K562 (cell line): ENCODE results near the gene TTC23L. TPM values are rescaled to one million over a fixed set of nuclear protein-coding genes. Genes with fewer than 3 reads are reported as not detected.

Source experiments
- E2F3 ChIP-seq: fragments of 250-450 bp; sonication (Bioruptor Pico); IDR thresholded peaks from 2 replicates; pipeline ENCODE4 v1.4.0; 2020; ENCODE audit warnings: mild to moderate bottlenecking
- GTF3C2 ChIP-seq: IDR thresholded peaks from 3 replicates; pipeline ENCODE4 v1.6.1; 2011; ENCODE audit warnings: borderline replicate concordance, mild to moderate bottlenecking, moderate library complexity; ENCODE audit not compliant: insufficient read length; ENCODE audit errors: extremely low read depth
- HSF4 ChIP-seq: fragments of 250-450 bp; sonication (Bioruptor Pico); IDR thresholded peaks from 2 replicates; pipeline ENCODE4 v2.1.2; 2022; ENCODE audit warnings: mild to moderate bottlenecking, moderate library complexity, borderline replicate concordance
- ILK ChIP-seq: fragments of 450-650 bp; IDR thresholded peaks from 2 replicates; pipeline ENCODE4 v1.6.1; 2016; ENCODE audit warnings: missing genetic modification characterization, low read depth, mild to moderate bottlenecking, missing compliant biosample characterization, moderate library complexity, borderline replicate concordance
- KAT2B ChIP-seq: IDR thresholded peaks from one replicate; pipeline ENCODE4 v1.6.1; 2012; ENCODE audit warnings: low read depth, mild to moderate bottlenecking, control low read depth, inconsistent platforms, low read length, moderate library complexity
- KLF6 ChIP-seq: fragments of 250-450 bp; sonication (Bioruptor Pico); IDR thresholded peaks from 2 replicates; pipeline ENCODE4 v1.4.0; 2020; ENCODE audit warnings: mild to moderate bottlenecking, moderate library complexity, borderline replicate concordance
- MEF2D ChIP-seq: conservative IDR thresholded peaks from 2 replicates; pipeline ENCODE4 v1.6.1; 2016; ENCODE audit warnings: low read depth, missing genetic modification characterization, missing compliant biosample characterization
- RB1 ChIP-seq: fragments of 450-650 bp; IDR thresholded peaks from 2 replicates; pipeline ENCODE4 v1.6.1; 2017; ENCODE audit warnings: low read depth, mild to moderate bottlenecking
- TBL1XR1 ChIP-seq, 2 experiments: IDR thresholded peaks; 2 replicates each; pipeline ENCODE4 v1.6.1; 2012; ENCODE audit warnings: improper control_type of control experiment in 2 of 2, low read length in 2 of 2, mild to moderate bottlenecking in 1 of 2
- U2AF1 ChIP-seq: fragments of 200-400 bp; formaldehyde crosslinking; optimal IDR thresholded peaks from 2 replicates; pipeline ENCODE3; 2017; ENCODE audit warnings: mild to moderate bottlenecking, low read depth, low read length, moderate library complexity
- ZC3H4 ChIP-seq: sonication (generic); formaldehyde crosslinking; IDR thresholded peaks from 2 replicates; pipeline ENCODE4 v1.9.0; 2021; ENCODE audit warnings: missing genetic modification reagents, borderline replicate concordance
- ZNF239 ChIP-seq: fragments of 250-450 bp; sonication (Bioruptor Pico); IDR thresholded peaks from 2 replicates; pipeline ENCODE4 v1.4.0; 2020; ENCODE audit warnings: mild to moderate bottlenecking
- ZNF699 ChIP-seq: fragments of 250-450 bp; sonication (Bioruptor Pico); IDR thresholded peaks from 2 replicates; pipeline ENCODE4 v1.8.0; 2021; ENCODE audit warnings: mild to moderate bottlenecking, moderate library complexity; ENCODE audit not compliant: insufficient replicate concordance
- polyA plus RNA-seq, 8 experiments: library from polyadenylated mRNA; depleted of rRNA in 4 of 8; stranded (reverse) in 5 of 8; unstranded in 3 of 8; fragments of >200 nt; fragmentation: Nextera tagmentation in 2 of 8; fragmentation: Illumina TruSeq in 1 of 8; extraction: Ambion mirVana in 2 of 8; extraction: Trizol in 1 of 8; gene quantifications; 2 replicates each; pipeline versions ENCODE4 v1.2.1 to v1.2.3, GENCODE V29; 2011 to 2014; ENCODE audit warnings: inconsistent platforms in 1 of 8, missing spikeins in 1 of 8
- total RNA-seq, 7 experiments: library from RNA; depleted of rRNA in 6 of 7; stranded (reverse); fragments of >200 nt in 6 of 7; fragmentation: Illumina TruSeq in 2 of 7; extraction: Trizol in 2 of 7; gene quantifications; 2 replicates each; pipeline versions ENCODE4 v1.2.1 to v1.2.3, GENCODE V29; 2011 to 2021; ENCODE audit warnings: low replicate concordance in 1 of 7
- TF ChIP-seq, protein P1 (sequence below): fragments of 250-450 bp; sonication (Bioruptor Pico); IDR thresholded peaks from 2 replicates; pipeline ENCODE4 v1.5.1; 2021; ENCODE audit warnings: mild to moderate bottlenecking
- TF ChIP-seq, protein P2 (sequence below): fragments of 200-400 bp; formaldehyde crosslinking; IDR thresholded peaks from 2 replicates; pipeline ENCODE4 v1.6.1; 2017; ENCODE audit warnings: mild to moderate bottlenecking, low read depth, low read length, moderate library complexity
- TF ChIP-seq, protein P3 (sequence below): fragments of 450-650 bp; IDR thresholded peaks from 2 replicates; pipeline ENCODE4 v1.6.1; 2016; ENCODE audit warnings: borderline replicate concordance

Gene TTC23L
- total and polyA plus RNA-seq, 9 of the 15 experiments (the other 6 are each of a cell fraction or from before 2014, with no cell fraction given), result 0.03 to 0.32 (median 0.14) TPM; not detected in 2

DNA sequence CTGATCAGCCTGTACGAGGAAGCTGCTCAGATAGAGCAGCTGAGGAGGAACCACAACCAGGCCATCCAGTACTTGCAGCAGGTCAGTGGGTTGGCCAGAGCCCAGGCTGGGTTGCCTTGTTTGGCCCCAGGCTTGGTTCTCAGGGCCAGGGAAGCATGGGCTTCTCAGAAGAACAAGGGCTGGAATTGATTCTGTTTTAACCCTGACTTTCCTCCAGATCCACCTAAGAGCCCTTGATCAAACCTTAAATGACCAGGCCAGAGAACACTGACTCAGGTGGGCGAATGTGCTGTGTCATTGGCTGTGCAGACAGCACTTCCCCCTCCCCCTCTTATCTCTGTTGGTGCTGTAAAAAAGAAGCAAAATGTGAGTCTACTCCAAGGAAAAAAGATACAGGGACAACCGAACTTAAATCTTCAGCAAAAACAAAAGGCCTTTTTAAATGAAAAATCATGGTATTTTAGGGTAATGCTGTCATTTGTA lies 28.1 kb downstream of the TTC23L start (continued):
- TF ChIP-seq, protein P1, sequence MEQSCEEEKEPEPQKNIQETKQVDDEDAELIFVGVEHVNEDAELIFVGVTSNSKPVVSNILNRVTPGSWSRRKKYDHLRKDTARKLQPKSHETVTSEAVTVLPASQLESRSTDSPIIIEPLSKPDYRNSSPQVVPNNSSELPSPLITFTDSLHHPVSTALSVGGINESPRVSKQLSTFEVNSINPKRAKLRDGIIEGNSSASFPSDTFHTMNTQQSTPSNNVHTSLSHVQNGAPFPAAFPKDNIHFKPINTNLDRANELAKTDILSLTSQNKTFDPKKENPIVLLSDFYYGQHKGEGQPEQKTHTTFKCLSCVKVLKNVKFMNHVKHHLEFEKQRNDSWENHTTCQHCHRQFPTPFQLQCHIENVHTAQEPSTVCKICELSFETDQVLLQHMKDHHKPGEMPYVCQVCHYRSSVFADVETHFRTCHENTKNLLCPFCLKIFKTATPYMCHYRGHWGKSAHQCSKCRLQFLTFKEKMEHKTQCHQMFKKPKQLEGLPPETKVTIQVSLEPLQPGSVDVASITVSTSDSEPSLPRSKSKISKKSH (CRISPR knock-in tag), result no peak
- TF ChIP-seq HSF4 (no peak), KLF6 (CRISPR knock-in tag) (no peak), U2AF1 (no peak), E2F3 (CRISPR knock-in tag) (no peak), TBL1XR1 (IDR thresholded peaks at IDR 0.05; ENCODE audit: low read length in 2 of 2) (peak in 1 of 2 experiments; percentile 82; a peak in 1 of 4 replicates), RB1 (peak; percentile 39; the same call in 1 of the 2 replicates), ZNF239 (no peak; the same call in 1 of the 2 replicates), ILK (no peak), MEF2D (tag) (peak; percentile 72; the same call in 1 of the 2 replicates), ZC3H4 (no peak), KAT2B (no peak), ZNF699 (no peak), GTF3C2 (no peak)
- TF ChIP-seq, protein P2, sequence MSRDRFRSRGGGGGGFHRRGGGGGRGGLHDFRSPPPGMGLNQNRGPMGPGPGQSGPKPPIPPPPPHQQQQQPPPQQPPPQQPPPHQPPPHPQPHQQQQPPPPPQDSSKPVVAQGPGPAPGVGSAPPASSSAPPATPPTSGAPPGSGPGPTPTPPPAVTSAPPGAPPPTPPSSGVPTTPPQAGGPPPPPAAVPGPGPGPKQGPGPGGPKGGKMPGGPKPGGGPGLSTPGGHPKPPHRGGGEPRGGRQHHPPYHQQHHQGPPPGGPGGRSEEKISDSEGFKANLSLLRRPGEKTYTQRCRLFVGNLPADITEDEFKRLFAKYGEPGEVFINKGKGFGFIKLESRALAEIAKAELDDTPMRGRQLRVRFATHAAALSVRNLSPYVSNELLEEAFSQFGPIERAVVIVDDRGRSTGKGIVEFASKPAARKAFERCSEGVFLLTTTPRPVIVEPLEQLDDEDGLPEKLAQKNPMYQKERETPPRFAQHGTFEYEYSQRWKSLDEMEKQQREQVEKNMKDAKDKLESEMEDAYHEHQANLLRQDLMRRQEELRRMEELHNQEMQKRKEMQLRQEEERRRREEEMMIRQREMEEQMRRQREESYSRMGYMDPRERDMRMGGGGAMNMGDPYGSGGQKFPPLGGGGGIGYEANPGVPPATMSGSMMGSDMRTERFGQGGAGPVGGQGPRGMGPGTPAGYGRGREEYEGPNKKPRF, result no peak
- TF ChIP-seq, protein P3, sequence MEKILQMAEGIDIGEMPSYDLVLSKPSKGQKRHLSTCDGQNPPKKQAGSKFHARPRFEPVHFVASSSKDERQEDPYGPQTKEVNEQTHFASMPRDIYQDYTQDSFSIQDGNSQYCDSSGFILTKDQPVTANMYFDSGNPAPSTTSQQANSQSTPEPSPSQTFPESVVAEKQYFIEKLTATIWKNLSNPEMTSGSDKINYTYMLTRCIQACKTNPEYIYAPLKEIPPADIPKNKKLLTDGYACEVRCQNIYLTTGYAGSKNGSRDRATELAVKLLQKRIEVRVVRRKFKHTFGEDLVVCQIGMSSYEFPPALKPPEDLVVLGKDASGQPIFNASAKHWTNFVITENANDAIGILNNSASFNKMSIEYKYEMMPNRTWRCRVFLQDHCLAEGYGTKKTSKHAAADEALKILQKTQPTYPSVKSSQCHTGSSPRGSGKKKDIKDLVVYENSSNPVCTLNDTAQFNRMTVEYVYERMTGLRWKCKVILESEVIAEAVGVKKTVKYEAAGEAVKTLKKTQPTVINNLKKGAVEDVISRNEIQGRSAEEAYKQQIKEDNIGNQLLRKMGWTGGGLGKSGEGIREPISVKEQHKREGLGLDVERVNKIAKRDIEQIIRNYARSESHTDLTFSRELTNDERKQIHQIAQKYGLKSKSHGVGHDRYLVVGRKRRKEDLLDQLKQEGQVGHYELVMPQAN, result no peak
